CD14-positive monocyte (primary cell): ENCODE results near the gene LDAH. TPM values are rescaled to one million over a fixed set of nuclear protein-coding genes. Genes with fewer than 3 reads are reported as not detected.

Source experiments
- DNase-seq, 3 donors: peaks; one replicate each; pipeline ENCODE4 v3.0.0-alpha.2; 2011 to 2022
- H2AFZ ChIP-seq: 2 replicates; pipeline ENCODE4 v1.6.0; 2012; ENCODE audit warnings: mild to moderate bottlenecking, low read depth, low read length, inconsistent platforms; ENCODE audit not compliant: insufficient read depth, poor library complexity, severe bottlenecking
- H3K27ac ChIP-seq, 2 donors: 1 replicate in 1 of 2; 2 replicates in 1 of 2; pipeline ENCODE4 v1.5.1; 2012 to 2013; ENCODE audit warnings: low read length in 2 of 2, control low read depth in 1 of 2, inconsistent platforms in 1 of 2, low read depth in 1 of 2, mild to moderate bottlenecking in 1 of 2
- H3K27me3 ChIP-seq, 2 donors: one replicate each; pipeline versions ENCODE4 v1.6.0 to v1.6.1; 2011 to 2013; ENCODE audit warnings: low read length in 2 of 2; ENCODE audit not compliant: control insufficient read depth in 2 of 2, insufficient read depth in 2 of 2
- H3K36me3 ChIP-seq, 2 donors: replicated peaks in 1 of 2; 1 replicate in 1 of 2; 2 replicates in 1 of 2; pipeline versions ENCODE4 v1.5.1 to v1.6.1; 2012 to 2013; ENCODE audit warnings: low read length in 2 of 2, control low read depth in 1 of 2, inconsistent platforms in 1 of 2, mild to moderate bottlenecking in 1 of 2; ENCODE audit not compliant: insufficient read depth in 2 of 2, control insufficient read depth in 1 of 2
- H3K4me1 ChIP-seq, 2 donors: 1 replicate in 1 of 2; 2 replicates in 1 of 2; pipeline versions ENCODE4 v1.5.1 to v1.6.1; 2012 to 2013; ENCODE audit warnings: low read length in 2 of 2, control low read depth in 1 of 2, inconsistent platforms in 1 of 2, mild to moderate bottlenecking in 1 of 2, moderate library complexity in 1 of 2; ENCODE audit not compliant: insufficient read depth in 2 of 2, control insufficient read depth in 1 of 2
- H3K4me2 ChIP-seq: replicated peaks from 2 replicates; pipeline ENCODE3; 2012; ENCODE audit warnings: low read length, moderate library complexity, mild to moderate bottlenecking; ENCODE audit not compliant: poor library complexity, severe bottlenecking; ENCODE audit errors: extremely low read depth
- H3K4me3 ChIP-seq, 3 experiments: fragments of 200-600 bp in 1 of 3; sonication (generic) in 1 of 3; replicated peaks in 1 of 3; 1 replicate in 2 of 3; 2 replicates in 1 of 3; pipeline ENCODE4 v1.5.1; 2011 to 2013; ENCODE audit warnings: low read length in 3 of 3, mild to moderate bottlenecking in 3 of 3, control low read depth in 2 of 3, low read depth in 2 of 3, inconsistent platforms in 1 of 3, moderate library complexity in 1 of 3
- H3K79me2 ChIP-seq: 2 replicates; pipeline ENCODE4 v1.6.0; 2012; ENCODE audit warnings: mild to moderate bottlenecking, control low read depth, inconsistent platforms, low read length, moderate library complexity; ENCODE audit not compliant: insufficient read depth
- H3K9ac ChIP-seq: 2 replicates; pipeline ENCODE4 v1.6.0; 2017; ENCODE audit warnings: low read length, mild to moderate bottlenecking; ENCODE audit not compliant: insufficient read depth, poor library complexity, severe bottlenecking
- H3K9me3 ChIP-seq, 2 donors: replicated peaks in 1 of 2; 1 replicate in 1 of 2; 2 replicates in 1 of 2; pipeline versions ENCODE4 v1.5.1 to v1.6.1; 2012 to 2013; ENCODE audit warnings: low read length in 2 of 2, control low read depth in 1 of 2; ENCODE audit not compliant: control insufficient read depth in 1 of 2, insufficient read depth in 1 of 2
- H4K20me1 ChIP-seq: 2 replicates; pipeline ENCODE4 v1.6.0; 2012; ENCODE audit warnings: mild to moderate bottlenecking, low read length, control low read depth, moderate library complexity; ENCODE audit not compliant: insufficient read depth
- H3K27ac Mint-ChIP-seq, 7 donors: one replicate each; pipeline ENCODE4 v1.8.0; 2020; ENCODE audit warnings: mild to moderate bottlenecking in 7 of 7, mixed read lengths in 7 of 7, moderate library complexity in 6 of 7, inconsistent platforms in 2 of 7
- H3K27me3 Mint-ChIP-seq, 3 donors: one replicate each; pipeline ENCODE4 v1.8.0; 2021 to 2022; ENCODE audit warnings: low read depth in 3 of 3, mild to moderate bottlenecking in 3 of 3, mixed read lengths in 3 of 3, moderate library complexity in 3 of 3, inconsistent platforms in 1 of 3
- H3K36me3 Mint-ChIP-seq, 2 donors: one replicate each; pipeline ENCODE4 v1.8.0; 2020; ENCODE audit warnings: mixed read lengths in 2 of 2, inconsistent platforms in 1 of 2, mild to moderate bottlenecking in 1 of 2
- H3K4me1 Mint-ChIP-seq: one replicate; pipeline ENCODE4 v1.8.0; 2020; ENCODE audit warnings: mild to moderate bottlenecking, mixed read lengths
- H3K4me3 Mint-ChIP-seq, 2 donors: one replicate each; pipeline ENCODE4 v1.8.0; 2020; ENCODE audit warnings: mild to moderate bottlenecking in 2 of 2, mixed read lengths in 2 of 2, moderate library complexity in 1 of 2
- H3K9me3 Mint-ChIP-seq, 7 donors: one replicate each; pipeline ENCODE4 v1.8.0; 2020 to 2022; ENCODE audit warnings: mixed read lengths in 7 of 7, mild to moderate bottlenecking in 6 of 7, moderate library complexity in 6 of 7, inconsistent platforms in 2 of 7
- CTCF ChIP-seq: fragments of 200-600 bp; IDR thresholded peaks from one replicate; pipeline ENCODE4 v1.8.0; 2022; ENCODE audit warnings: antibody characterized with exemption, mild to moderate bottlenecking
- WGBS: methylation state at CpG from one replicate; pipeline ENCODE4 v1.1.5; 2013; ENCODE audit warnings: missing lambda C conversion rate; ENCODE audit not compliant: insufficient coverage; 5-methylcytosine and 5-hydroxymethylcytosine counted together
- intact Hi-C, 2 donors: fragments of 100-400 bp; cut with micrococcal nuclease; formaldehyde crosslinking; loops; one replicate each; pipeline versions ENCODE4 v1.15.0 to v1.15.1; 2023
- polyA plus RNA-seq, 3 donors: library from polyadenylated mRNA; depleted of rRNA in 1 of 3; unstranded in 2 of 3; stranded (reverse) in 1 of 3; fragments of 300-500 nt in 2 of 3; fragments of >200 nt in 1 of 3; fragmentation: Illumina TruSeq in 2 of 3; gene quantifications; 1 replicate in 2 of 3; 2 replicates in 1 of 3; pipeline ENCODE4 v1.2.3, GENCODE V29; 2012 to 2021

Gene LDAH
- polyA plus RNA-seq, 3 donors = 3.7 to 5.7 (median 5.0) TPM

- intact Hi-C loops = loop anchor here in 1 of 2 donors (10.0 kb wide), 1 partner anchor 1311 kb away; the partner anchor contains the start of gene OSR1
- no peak overlapping the region for H3K9ac ChIP-seq
- Mint-ChIP-seq H3K9me3 (peaks cover under 1 to 22% (median 9%) of the 10 kb centered on the region in 7 donors), H3K4me1 (peaks cover 28% of the 10 kb centered on the region), H3K27ac (no peak overlapping the region), H3K36me3 (peaks cover 0 to 6% of the 10 kb centered on the region in 2 donors), H3K27me3 (peaks cover 83 to 91% (median 89%) of the 10 kb centered on the region in 3 donors), H3K4me3 (peak overlapping the region; percentile 54 to 88)
- H3K4me1 ChIP-seq = peaks cover 10 to 20% of the 10 kb centered on the region in 2 donors
- peaks cover 58 to 83% of the 10 kb centered on the region in 2 donors for H3K27me3 ChIP-seq
- no peaks in the 10 kb centered on the region for H3K36me3 ChIP-seq
- peak overlapping the region in 1 of 3 experiments; percentile 61 for H3K4me3 ChIP-seq
- peaks cover 0 to 31% of the 10 kb centered on the region in 2 donors for H3K9me3 ChIP-seq
- peak overlapping the region; percentile 68 for H3K4me2 ChIP-seq
- DNase-seq = no peak
- 2% methylated on average over 34 of the region's 34 CpGs for WGBS
- H4K20me1 ChIP-seq = no peaks in the 10 kb centered on the region
- peak overlapping the region; percentile 71 for H2AFZ ChIP-seq
- TF ChIP-seq CTCF = no peak
- H3K27ac ChIP-seq = no peak overlapping the region
- H3K79me2 ChIP-seq = no peaks in the 10 kb centered on the region
These were observed 156.9 kb downstream of the LDAH start for GRCh38 chr2:20666005-20666303.

GRCh38 chr2:20665243-20666004 is 157.5 kb downstream of the LDAH start:
- no peak overlapping the region for H2AFZ ChIP-seq
- no peaks in the 10 kb centered on the region for H4K20me1 ChIP-seq
- 6% methylated on average over 42 of the region's 49 CpGs for WGBS
- H3K36me3 Mint-ChIP-seq = peaks cover 0 to 6% of the 10 kb centered on the region in 2 donors
- intact Hi-C loops = loop anchor here in 1 of 2 donors (10.0 kb wide), 1 partner anchor 1311 kb away; the partner anchor contains the start of gene OSR1
- H3K9me3 ChIP-seq = peaks cover 0 to 31% of the 10 kb centered on the region in 2 donors
- peaks cover 0 to 22% (median 9%) of the 10 kb centered on the region in 7 donors for H3K9me3 Mint-ChIP-seq
- no peak for TF ChIP-seq CTCF
- no peak for DNase-seq
- H3K4me3 ChIP-seq = no peak overlapping the region
- H3K4me3 Mint-ChIP-seq = peak overlapping the region; percentile 9 to 88
- peaks cover 28% of the 10 kb centered on the region for H3K4me1 Mint-ChIP-seq
- H3K79me2 ChIP-seq = no peaks in the 10 kb centered on the region
- peak overlapping the region; percentile 68 for H3K4me2 ChIP-seq
- H3K27ac ChIP-seq = no peak overlapping the region
- no peak overlapping the region for H3K27ac Mint-ChIP-seq
- no peaks in the 10 kb centered on the region for H3K36me3 ChIP-seq
- no peak overlapping the region for H3K9ac ChIP-seq
- peaks cover 58 to 84% of the 10 kb centered on the region in 2 donors for H3K27me3 ChIP-seq
- H3K4me1 ChIP-seq = peaks cover 10 to 20% of the 10 kb centered on the region in 2 donors
- peaks cover 78 to 92% (median 88%) of the 10 kb centered on the region in 3 donors for H3K27me3 Mint-ChIP-seq
